HG02885 (cell line): ENCODE results near the gene TM4SF20.

Experiments
- ATAC-seq: cut with Tn5 transposase; IDR thresholded peaks from one replicate; pipeline ENCODE4 v1.9.1; 2021; ENCODE audit warnings: mild to moderate bottlenecking; ENCODE audit not compliant: unreplicated experiment, poor library complexity

Gene TM4SF20

DNA sequence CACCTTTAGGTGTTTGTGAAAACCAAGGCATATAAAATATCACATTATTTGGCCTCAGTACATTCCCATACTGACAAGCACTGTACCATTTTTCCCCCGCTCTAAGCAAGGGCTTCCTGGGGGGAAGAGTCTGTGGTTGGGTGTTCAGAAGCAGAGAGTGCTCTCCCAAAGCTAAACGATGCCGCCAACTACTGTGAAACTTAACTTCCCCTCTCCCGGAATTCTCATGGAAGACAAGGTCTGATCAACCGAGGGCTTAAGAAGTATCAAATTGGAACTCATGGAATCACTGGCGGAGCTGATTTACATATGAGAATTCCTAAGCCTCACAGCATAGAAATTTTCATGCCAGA, 54.5 kb downstream of the TM4SF20 start:
- peak; percentile 18 for ATAC-seq

DNA sequence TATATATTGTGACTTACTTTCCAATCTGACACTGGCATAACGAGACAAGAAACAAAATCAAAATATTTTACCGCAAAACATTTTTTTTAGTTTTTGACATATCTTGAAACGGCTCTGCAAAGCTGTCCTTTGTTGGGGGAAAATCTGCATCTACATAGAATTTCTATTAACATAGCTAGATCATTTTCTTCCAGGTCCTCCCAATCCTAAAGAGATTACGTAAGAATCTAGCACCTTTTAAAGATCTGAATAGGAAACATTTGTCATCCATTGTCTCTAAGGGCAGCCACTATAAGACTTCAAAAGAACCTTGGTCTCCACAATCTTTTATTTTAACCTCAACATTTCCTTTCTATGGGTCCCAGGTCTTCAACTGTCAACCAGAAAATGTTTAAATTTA, 55.3 kb downstream of the TM4SF20 start:
- ATAC-seq = no peak

DNA sequence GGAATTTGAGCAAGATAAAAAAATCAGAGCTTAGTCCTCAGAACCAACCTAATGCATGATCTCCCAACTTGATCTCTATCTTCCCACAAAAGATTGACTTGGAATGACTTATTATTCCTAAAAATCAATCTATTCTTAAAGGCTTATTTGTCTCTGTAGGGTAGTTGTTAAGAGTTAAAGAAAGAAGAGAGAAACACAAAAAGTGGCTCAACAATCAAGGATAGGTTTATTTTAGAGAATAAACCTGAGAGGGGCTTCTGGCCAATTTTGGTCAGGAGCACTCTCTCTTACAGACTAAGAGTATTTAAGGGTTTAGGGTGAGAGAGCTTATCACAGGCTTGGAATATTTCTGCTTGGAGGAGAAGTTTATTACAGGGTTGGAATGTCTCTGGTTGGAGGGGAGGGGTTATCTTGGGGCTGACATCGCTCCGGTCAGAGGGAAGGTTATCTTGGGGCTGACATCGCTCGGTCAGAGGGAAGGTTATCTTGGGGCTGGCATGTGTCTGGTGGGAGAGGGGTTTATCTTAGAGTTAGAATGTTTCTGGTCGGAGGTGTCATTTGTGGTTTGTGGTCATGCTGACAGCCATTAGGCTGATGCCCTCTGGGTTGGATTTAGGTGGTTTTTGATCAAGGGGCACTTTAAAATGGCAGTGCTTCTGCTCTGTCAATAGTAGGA, 56.4 kb downstream of the TM4SF20 start:
- ATAC-seq = no peak

DNA sequence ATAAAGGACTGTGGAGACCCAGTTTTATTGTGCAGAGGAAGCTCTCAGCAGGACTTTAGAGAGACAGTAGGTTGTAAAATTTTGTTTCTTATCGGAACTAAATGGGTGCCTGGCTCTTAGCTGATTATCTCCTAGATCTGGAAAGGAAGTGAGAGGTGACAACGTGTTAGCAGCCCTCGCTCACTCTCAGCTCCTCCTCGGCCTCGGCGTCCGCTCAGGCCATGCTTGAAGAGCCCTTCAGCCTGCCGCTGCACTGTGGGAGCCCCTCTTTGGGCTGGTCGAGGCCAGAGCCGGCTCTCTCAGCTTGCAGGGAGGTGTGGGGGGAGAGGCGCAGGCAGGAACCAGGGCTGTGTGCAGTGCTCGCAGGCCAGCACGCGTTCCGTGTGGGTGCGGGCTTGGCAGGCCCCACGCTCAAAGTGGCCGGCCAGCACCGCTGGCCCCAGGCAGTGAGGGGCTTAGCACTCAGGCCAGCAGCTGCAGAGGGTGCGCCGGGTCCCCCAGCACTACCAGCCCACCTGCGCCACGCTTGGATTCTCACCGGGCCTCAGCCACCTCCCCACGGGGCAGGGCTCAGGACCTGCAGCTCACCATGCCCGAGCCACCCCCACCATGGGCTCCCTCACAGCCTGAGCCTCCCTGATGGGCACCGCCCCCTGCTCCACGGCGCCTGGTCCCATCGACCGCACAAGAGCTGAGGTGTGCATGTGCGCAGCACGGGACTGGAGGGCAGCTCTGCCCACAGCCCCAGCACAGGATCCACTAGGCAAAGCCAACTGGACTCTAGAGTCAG, 58.6 kb downstream of the TM4SF20 start:
- ATAC-seq = no peak

DNA sequence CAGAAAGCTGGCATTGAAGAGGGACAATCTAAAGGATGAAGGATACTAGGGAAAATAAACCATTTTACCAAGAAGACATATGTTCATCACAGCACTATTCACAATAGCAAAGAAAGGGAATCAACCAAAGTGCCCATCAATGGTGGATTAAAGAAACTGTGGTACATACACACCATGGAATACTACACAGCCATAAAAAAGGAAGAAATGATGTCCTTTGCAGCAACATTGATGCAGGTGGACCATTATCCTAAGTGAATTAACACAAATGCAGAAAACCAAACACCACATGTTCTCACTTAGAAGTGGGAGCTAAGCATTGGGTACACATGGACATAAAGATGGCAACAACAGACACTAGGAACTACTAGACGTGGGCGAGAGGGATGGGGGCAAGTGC, 61.3 kb downstream of the TM4SF20 start:
- no peak for ATAC-seq

DNA sequence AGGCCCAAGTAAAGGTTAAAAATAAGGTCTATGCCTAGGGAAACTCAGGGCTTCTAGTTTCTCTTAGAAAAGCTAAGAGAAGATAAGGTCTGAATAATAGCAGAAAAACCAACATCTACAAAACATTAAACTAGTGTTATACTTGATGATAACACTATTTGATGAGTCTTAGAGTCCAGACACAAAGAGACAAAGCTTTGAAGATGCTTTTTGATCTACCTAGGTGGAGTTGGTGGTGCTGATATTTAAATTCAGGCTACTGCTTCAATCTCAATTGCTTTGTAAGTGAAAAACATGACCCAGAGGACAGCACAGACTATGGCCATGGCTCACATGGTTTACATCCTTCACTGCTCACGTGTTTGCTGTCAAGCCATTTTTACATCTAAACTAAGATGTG, 65.8 kb downstream of the TM4SF20 start:
- ATAC-seq = no peak

DNA sequence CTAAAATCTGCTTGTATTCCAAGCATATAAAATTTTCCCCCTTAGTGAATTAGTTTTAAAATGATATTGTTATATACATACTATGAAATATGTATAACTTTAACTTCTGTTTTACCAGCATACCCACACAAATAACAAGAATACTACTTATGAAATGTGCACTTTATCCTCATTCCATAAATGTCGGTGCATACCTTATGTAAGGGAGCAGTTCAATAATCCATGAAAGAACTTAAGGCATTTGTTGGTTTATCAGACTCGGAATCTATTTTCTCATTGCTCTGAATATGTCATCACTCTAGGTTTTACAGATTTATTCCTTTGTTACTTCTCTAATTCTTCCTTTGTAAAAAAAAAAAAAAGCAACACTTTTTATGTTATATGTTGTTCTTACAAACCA, 66.5 kb downstream of the TM4SF20 start:
- no peak for ATAC-seq
